Stimulated activated CD8-positive, alpha-beta memory T cell treated with anti-CD3 and anti-CD28 coated beads, Interleukin-12 subunit alpha, Interleukin-12 subunit beta, amount 100 ng/mL, for 24 hours (primary cell): ENCODE measurements around the gene NRSN2.
"Not testable (repeated sequence)": the region's sequence is repeated elsewhere in the genome, so short reads cannot be mapped to it uniquely, and the experiment has no call there.

Experiments
- DNase-seq: peaks from one replicate; pipeline ENCODE4 v3.0.0-alpha.2; 2020; ENCODE audit errors: extremely low read depth

NRSN2 gene

DNA sequence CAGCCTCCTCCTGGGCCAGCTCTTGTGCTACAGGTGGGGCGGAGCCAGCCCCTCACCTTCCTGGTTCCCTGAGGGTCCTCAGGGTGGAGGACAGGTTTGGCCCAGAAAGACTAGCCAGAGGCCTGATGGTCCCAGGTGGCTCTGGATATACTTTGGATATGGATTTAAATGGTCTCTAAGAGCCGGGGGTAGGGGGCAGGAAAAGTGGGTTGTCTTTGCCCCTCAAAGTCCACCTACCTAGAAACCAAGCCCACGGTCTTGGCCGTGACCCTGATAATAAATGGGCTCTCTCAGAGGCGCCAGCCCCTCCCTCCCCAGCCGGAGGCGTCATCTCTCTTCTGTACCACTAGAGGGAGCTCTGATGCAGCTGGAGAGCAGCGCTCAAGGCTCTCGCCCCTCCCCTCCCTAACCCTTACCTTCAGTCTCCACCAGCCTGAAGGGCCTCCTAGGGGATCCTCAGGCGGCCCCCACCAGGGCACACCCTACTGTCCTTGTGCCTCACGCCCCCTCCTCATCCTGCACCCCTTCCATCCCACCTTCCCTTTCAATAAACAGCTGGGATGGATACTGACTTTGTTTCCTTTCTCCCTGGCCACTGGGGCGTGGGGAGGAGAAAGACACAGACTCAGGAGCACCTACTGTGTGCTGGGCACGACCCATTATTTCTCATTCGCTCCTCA, 7.5 kb downstream of the NRSN2 start:
- peak; percentile 48 for DNase-seq

DNA sequence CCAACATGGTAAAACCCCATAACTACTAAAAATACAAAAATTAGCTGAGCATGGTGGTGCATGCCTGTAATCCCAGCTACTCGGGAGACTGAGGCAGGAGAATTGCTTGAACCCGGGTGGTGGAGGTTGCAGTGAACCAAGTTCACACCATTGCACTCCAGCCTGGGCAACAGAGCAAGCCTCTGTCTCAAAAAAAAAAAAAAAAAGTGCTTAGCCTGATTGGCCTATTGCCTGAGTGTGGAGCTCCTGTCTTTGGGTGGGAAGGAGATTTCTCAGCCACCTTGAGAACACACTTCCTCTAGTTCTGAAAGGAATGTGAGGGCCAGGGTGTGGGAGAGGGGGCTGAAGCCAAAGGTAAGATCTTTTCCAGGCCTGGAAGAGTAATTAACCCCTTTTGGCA, 9.2 kb downstream of the NRSN2 start:
- DNase-seq = not testable (repeated sequence)

DNA sequence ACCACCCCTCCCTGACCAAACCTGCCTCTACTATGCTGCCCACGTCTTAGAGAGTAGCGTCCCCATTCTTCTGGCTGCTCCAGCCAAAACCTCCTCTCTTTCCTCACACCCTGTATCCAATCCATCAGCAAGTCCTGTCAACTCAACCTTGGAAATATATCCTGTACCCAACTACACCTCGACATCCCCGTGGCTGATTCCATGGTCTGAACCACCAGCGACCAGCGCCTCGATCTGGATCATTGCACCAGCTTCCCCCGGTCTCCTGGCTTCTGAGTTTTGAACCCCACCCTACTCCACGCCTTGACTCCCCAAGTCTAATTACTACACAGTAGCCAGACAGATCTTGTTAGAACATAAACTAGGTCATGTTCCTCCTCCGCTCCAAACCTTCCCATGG, 9.8 kb downstream of the NRSN2 start:
- no peak for DNase-seq

DNA sequence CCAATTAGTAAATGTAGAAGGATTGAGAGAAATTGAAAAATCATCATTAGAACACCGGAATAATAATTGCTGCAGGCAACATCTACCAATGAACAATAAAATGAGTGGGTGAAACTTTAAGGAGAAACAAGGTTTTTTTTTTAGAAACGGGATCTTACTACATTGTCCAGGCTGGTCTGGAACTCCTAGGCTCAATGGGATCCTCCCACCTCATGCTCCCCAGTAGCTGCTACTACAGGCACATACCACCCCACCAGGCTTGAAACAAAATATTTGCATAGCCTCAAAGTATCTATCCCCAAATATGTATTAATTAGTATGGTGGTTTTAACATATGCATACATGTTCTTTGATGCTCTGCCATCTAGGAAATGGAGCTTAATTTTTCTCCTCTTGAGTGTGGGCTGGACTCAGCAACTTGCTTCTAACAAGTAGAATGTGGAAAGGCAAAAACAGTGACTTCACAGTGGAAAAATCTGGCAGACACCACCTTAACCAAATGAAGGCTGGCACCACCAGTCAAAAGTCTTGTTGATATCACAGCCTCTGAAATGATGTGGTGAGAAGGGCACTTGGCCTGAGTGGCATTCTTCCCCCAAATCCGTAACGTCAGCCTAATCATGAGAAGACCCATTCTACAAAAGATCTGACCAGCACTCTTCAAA, 12.1 kb downstream of the NRSN2 start:
- DNase-seq = no peak

- no peak for DNase-seq
Observed at GRCh38 chr20:361561-361960, 14.7 kb downstream of the NRSN2 start.

DNA sequence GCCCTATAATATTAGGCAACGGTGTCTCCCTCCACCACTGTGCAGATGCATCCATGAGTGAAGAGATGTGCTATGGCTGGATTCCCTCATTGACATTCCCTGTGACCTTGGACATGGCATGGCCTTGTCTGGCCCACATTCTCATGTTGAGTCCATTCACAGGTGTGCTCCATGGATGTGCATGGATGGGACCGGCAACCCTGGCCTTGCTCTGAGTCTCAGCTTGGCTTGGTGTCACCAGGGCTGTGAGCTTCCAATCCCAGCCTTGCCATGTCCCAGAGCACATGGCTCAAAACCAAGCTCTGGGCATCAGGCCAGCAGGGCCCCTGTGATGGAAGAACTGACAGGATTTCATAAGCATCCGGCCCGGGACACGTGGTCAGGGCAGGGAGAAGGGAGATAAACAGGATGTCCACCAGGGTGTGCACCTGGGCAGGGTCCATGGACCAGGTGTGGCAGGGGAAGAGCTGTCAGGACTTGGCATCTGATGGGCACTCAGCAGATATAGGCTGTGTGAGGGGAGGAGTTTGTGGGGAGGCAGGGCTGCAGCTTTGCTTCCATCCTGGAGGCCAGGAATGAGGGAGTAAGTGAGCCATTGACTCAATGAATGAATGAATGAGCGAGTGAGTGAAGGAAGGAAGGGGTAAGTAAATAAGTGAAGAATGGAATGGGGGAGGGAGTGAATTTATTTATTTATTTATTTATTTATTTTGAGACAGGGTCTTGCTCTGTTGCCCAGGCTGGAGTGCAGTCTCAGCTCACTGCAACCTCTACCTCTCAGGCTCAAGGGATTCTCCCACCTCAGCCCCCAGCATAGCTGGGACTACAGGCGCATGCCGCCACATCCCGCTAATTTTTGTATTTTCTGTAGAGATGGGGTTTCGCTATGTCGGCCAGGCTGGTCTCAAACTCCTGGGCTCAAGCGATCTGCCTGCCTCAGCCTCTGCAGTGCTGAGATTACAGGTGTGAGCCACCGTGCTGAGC, 15.7 kb downstream of the NRSN2 start:
- no peak for DNase-seq

GRCh38 chr20:363319-364078, 16.6 kb downstream of the NRSN2 start:
- DNase-seq = no peak

- DNase-seq = no peak
Observed at GRCh38 chr20:364905-365794, 18.2 kb downstream of the NRSN2 start.

DNA sequence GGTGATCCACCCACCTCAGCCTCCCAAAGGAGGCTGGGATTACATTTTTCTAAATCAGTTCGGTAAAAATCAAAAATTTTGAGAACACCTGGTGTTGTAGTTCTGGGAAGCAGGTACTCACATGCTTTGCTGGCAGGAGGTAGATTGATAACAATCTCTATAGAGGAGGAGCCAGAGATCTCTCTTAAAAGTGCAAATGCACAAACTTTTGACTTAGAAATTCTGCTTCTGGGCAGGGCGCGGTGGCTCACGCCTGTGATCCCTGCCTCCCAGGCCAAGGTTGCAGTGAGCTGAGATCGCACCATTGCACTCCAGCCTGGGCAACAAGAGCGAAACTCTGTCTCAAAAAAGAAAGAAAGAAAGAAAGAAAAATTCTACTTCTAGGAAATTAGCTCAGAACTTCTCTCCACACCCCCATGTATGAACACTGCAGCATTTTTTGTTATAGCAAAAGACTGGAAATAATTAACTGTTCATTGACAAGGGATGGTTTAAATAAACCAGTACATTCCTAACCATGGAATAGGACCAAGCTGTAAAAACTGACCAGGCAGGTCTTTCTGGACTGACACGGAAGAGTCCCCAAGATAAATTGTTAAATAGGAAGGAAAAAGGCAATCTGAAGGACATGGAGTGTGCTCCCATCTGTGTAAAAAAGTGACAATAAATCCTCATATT, 19.3 kb downstream of the NRSN2 start:
- DNase-seq = no peak

DNA sequence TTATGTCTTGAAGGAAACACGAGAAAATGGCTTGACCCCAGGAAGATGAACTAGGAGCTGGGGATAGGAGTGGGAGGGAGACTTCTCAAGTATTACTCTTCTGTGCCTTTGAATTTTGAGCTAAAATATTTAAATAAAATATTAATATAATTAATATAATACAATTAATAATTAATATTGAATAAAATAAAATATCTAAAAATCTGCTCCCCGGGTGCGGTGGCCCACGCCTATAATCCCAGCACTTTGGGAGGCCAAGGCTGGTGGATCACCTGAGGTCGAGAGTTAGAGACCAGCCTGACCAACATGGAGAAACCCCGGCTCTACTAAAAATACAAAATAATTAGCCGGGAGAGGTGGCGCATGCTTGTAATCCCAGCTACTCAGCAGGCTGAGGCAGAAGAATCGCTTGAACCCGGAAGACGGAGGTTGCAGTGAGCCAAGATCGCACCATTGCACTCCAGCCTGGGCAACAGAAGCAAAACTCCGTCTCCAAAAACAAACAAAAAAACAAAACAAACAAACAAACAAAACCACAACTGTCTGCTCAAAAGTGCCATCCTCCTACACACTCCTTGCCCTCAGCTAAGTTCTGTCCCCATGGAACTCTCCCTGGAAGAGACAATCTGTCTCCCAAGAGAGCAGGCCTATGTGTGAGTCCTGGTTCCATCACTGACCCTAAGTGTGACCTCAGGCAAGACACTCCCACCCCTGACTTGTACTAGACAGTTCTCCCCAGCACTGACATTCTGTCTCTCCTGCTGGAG, 20.0 kb downstream of the NRSN2 start:
- DNase-seq = no peak

- DNase-seq = no peak
Observed at GRCh38 chr20:367486-367887, 20.6 kb downstream of the NRSN2 start.

DNA sequence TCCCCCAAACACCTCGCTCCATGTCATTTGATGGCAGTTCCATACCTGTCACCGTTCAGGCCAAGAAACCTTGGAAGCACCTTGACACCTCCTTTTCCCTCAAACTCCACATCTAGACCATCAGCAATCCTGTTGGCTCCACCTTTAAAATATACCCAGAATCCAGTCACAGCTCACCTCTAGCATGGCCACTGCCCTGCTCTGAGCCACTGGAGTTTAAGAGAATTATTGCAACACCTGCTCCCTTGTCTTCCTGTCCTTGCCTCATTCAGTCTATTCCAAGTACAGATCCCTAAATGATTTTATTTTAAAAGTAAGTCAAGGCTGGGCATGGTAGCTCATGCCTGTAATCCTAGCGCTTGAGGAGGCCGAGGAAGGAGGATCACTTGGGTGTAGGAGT, 22.0 kb downstream of the NRSN2 start:
- DNase-seq = no peak

DNA sequence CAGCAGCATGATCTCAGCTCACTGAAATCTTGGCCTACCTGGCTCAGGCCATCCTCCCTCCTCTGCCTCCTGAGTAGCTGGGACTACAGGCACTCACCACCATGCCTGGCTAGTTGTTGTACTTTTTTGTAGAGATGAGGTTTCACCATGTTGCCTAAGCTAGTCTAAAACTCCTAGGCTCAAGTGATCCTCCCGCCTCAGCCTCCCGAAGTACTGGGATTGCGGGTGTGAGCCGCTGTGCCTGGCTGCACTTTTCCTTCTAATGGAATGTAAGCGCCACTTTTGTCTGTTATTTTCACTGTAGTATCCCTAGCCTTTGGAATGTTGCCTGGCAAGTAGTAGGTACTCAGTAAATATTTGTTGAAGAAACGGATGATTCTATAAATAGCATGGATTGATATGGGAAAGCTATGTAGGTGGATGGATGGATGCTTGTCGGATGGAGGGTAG, 23.3 kb downstream of the NRSN2 start:
- no peak for DNase-seq

DNA sequence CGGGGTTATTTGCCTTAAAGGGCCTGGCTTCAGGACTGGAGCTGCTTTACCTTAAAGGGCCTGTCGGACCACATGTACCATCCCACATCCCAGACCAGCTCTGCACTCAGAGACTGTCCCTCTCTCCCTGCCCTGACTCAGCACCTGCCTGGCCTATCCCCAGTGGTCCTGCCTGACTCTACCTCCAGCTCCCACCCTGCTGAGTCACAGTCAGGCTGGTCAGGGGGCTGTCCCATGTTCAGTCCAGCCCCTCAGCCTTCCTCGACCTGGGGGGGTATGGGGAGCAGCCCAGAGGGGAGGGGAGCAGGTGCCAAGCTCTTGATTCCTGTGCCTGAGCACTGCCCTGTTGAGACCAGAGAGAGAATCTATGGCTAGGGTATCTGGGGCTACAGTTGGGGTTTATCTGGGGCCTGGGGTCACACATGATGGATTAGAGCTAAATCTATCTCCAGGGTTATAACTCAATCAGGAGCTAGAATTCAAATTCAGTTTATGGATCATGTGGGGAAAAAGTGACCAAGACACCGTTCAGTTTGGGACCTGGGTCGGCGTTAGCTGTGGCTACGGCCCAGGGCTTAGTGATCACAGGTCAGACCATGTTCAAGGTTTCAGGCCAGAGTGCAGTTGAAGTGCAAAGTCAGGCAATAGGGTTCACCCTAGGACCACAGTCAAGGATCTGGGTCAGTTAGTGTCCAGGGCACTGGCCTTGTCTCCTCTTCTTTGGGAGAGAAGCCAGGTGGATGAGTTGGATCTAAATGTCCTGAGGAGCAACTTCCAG, 24.3 kb downstream of the NRSN2 start:
- DNase-seq = no peak

DNA sequence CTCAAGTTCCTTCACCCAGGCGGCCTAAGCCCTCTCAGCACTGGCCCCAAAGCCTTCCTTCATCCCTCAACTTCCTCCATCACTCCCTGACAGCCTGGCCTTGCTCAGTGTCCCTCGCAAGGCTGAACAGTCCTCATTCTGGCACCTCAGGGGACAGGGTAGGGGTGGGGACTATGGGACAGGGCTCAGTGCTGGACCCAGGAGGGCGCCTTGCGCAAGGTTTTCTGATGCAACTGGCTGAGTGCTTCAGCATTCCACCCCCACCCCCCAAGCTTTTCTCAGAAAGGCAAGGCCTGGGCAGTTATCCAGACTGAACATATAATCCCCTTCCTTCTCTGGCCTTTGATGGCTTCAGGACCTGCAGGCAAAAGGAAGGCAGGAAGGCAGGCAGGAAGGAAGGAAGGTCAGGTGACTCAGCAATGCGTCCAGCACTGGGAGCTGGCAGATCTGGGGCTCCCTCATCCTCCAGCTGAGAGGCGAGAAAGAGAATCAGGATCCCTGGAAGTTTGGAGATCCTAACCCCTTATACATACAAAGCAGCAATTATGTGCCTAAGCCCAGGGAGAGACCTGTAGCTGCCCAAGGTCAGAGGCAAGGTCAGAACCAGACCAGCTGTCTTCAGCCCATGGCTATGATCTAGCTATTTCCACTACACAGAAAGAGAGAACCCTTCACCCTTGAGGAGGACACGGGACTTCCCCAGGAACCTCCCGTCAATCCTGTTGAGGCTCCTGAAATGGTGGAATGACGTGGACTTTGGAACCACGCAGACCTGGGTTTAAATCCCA, 25.0 kb downstream of the NRSN2 start:
- DNase-seq = no peak

GRCh38 chr20:372543-373082, 25.7 kb downstream of the NRSN2 start:
- not testable (repeated sequence) for DNase-seq

- DNase-seq = no peak
Observed at GRCh38 chr20:373171-373890, 26.4 kb downstream of the NRSN2 start.
